ENCODE results near the gene ACSS2.

DNA sequence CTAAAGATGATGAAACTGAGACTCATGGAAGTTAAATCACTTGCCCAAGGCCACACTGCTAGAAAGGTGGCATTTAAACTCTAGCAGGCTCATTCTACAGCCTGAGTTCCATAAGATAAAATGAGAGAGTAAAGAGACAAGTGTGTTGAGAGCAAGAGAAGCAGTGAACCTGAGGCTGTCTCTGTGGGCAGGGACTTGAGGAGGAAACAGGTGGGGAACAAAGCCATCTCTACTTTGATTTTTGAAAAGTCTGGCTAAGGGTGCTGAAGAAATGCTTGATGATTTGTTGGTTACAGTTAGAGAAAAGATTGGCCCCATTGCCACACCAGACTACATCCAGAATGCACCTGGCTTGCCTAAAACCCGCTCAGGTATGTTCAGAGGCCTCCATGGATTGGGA is 50.2 kb downstream of the ACSS2 start:
- TF ChIP-seq POLR2AphosphoS5 (IDR thresholded peaks at IDR 0.05; ENCODE audit: low read depth, low read length) (no peak), POLR2A (IDR thresholded peaks at IDR 0.05; ENCODE audit: low read depth, low read length) (no peak)

Data from GM12892 (cell line).